Uterus (tissue), 4 donors: ENCODE results near the gene IKZF4. TPM values are rescaled to one million over a fixed set of nuclear protein-coding genes. Genes with fewer than 3 reads are reported as not detected.

Experiments used
- DNase-seq, 2 donors: peaks; one replicate each; pipeline ENCODE4 v3.0.0-alpha.2; 2019 to 2020
- H3K27ac ChIP-seq, 2 donors: fragments of 200-600 bp; sonication (generic); 1 replicate in 1 of 2; 2 replicates in 1 of 2; pipeline ENCODE4 v1.5.1; 2016 to 2018
- H3K27me3 ChIP-seq, 2 donors: fragments of 200-600 bp; sonication (generic); one replicate each; pipeline ENCODE4 v1.5.1; 2018 to 2019; ENCODE audit warnings: control low read depth in 1 of 2
- H3K36me3 ChIP-seq, 2 donors: fragments of 200-600 bp; sonication (generic); one replicate each; pipeline ENCODE4 v1.5.1; 2019; ENCODE audit warnings: control low read depth in 1 of 2
- H3K4me1 ChIP-seq, 2 donors: fragments of 200-600 bp; sonication (generic); one replicate each; pipeline ENCODE4 v1.5.1; 2018 to 2019; ENCODE audit warnings: control low read depth in 1 of 2
- H3K4me3 ChIP-seq, 2 donors: fragments of 200-600 bp; sonication (generic); 1 replicate in 1 of 2; 2 replicates in 1 of 2; pipeline ENCODE4 v1.5.1; 2018 to 2019; ENCODE audit warnings: mild to moderate bottlenecking in 1 of 2
- H3K9me3 ChIP-seq, 2 donors: fragments of 200-600 bp; sonication (generic); one replicate each; pipeline ENCODE4 v1.5.1; 2019; ENCODE audit warnings: control low read depth in 1 of 2
- CTCF ChIP-seq, 4 experiments: fragments of 200-600 bp in 2 of 4; fragments of 450-650 bp in 2 of 4; sonication (generic) in 2 of 4; IDR thresholded peaks; one replicate each; pipeline ENCODE4 v1.5.1; 2016 to 2019; ENCODE audit warnings: antibody characterized with exemption in 4 of 4, mild to moderate bottlenecking in 2 of 4, moderate library complexity in 1 of 4
- POLR2A ChIP-seq, 2 donors: fragments of 450-650 bp; IDR thresholded peaks; one replicate each; pipeline ENCODE4 v1.6.1; 2016; ENCODE audit warnings: antibody characterized with exemption in 2 of 2, mild to moderate bottlenecking in 1 of 2, moderate library complexity in 1 of 2
- intact Hi-C: fragments of 100-400 bp; cut with DNase I; formaldehyde crosslinking; loops from one replicate; pipeline ENCODE4 v1.15.1; 2023; ENCODE audit warnings: low total_unique reads
- total RNA-seq, 4 donors: library from RNA; depleted of rRNA in 3 of 4; stranded (reverse); fragments of >200 nt in 3 of 4; gene quantifications; one replicate each; pipeline versions ENCODE4 v1.1.0 to v1.2.4, GENCODE V29; 2014 to 2023
- donor health status: DM: yes; HTN: yes; CAD: no.

IKZF4 gene
- total RNA-seq, 4 donors from 2014 or later: 4.4 to 19.4 (median 5.6) TPM; not detected in 1

GRCh38 chr12:56087220-56087619, 66.4 kb downstream of the IKZF4 start:
- no peaks in the 10 kb centered on the region for H3K4me1 ChIP-seq
- H3K27me3 ChIP-seq: no peaks in the 10 kb centered on the region
- no peak for DNase-seq
- TF ChIP-seq CTCF (IDR thresholded peaks at IDR 0.05) (no peak), POLR2A (IDR thresholded peaks at IDR 0.05) (no peak)
- no peak overlapping the region for H3K27ac ChIP-seq
- intact Hi-C loops: no loop called here
- no peak overlapping the region for H3K4me3 ChIP-seq
- H3K9me3 ChIP-seq: no peaks in the 10 kb centered on the region
- H3K36me3 ChIP-seq: no peaks in the 10 kb centered on the region

Other genes with a start within 250 kb of the IKZF4 start
- gene SARNP, start 203.3 kb upstream of the IKZF4 start, total RNA-seq: 100 to 1,000 TPM in 1 of 4 donors, 10 to 100 TPM in 3; 45.9 to 106 (median 66.6) TPM
- 10 to 100 TPM in 1 of 4 donors, 1 to 10 TPM in 3; 1.3 to 38.6 (median 7.5) TPM for gene ORMDL2, start 203.0 kb upstream of the IKZF4 start, total RNA-seq
- 100 to 1,000 TPM in 1 of 4 donors, 10 to 100 TPM in 2, 1 to 10 TPM in 1; 4.1 to 100 (median 40.2) TPM for gene DNAJC14, start 191.5 kb upstream of the IKZF4 start, total RNA-seq
- gene MMP19, start 178.1 kb upstream of the IKZF4 start, total RNA-seq: 10 to 100 TPM in 2 of 4 donors, 1 to 10 TPM in 2; 5.6 to 36.6 (median 11.4) TPM
- 10 to 100 TPM in 3 of 4 donors, 1 to 10 TPM in 1; 8.2 to 26.8 (median 21.9) TPM for gene PYM1, start 93.1 kb upstream of the IKZF4 start, total RNA-seq
- 100 to 1,000 TPM in 1 of 4 donors, 10 to 100 TPM in 3; 24.0 to 183 (median 55.1) TPM for gene DGKA, start 89.9 kb upstream of the IKZF4 start, total RNA-seq
- gene PMEL, start 55.0 kb upstream of the IKZF4 start, total RNA-seq: 1 to 10 TPM in 2 of 4 donors, under 1 TPM in 1, not detected in 1; 0.26 to 3.6 (median 2.9) TPM
- gene CDK2, start 54.2 kb upstream of the IKZF4 start, total RNA-seq: 10 to 100 TPM; 19.0 to 35.6 (median 28.7) TPM
- 100 to 1,000 TPM in 1 of 4 donors, 10 to 100 TPM in 3; 49.4 to 128 (median 67.2) TPM for gene RAB5B, start 47.0 kb upstream of the IKZF4 start, total RNA-seq
- 10 to 100 TPM in 3 of 4 donors, 1 to 10 TPM in 1; 5.1 to 35.5 (median 26.7) TPM for gene SUOX, start 23.8 kb upstream of the IKZF4 start, total RNA-seq
- 1,000 to 10,000 TPM in 1 of 4 donors, 100 to 1,000 TPM in 1, 10 to 100 TPM in 2; 35.4 to 1,129 (median 240) TPM for gene RPS26, start 20.9 kb downstream of the IKZF4 start, total RNA-seq
- gene ERBB3, start 59.1 kb downstream of the IKZF4 start, total RNA-seq: 10 to 100 TPM in 1 of 4 donors, 1 to 10 TPM in 2, under 1 TPM in 1; 0.77 to 29.0 (median 6.5) TPM
- 100 to 1,000 TPM in 1 of 4 donors, 10 to 100 TPM in 3; 64.4 to 120 (median 81.0) TPM for gene PA2G4, start 83.5 kb downstream of the IKZF4 start, total RNA-seq
- gene RPL41, start 95.6 kb downstream of the IKZF4 start, total RNA-seq: 1,000 to 10,000 TPM; 1,022 to 4,789 (median 2,600) TPM
- gene ZC3H10, start 97.2 kb downstream of the IKZF4 start, total RNA-seq: 1 to 10 TPM; 1.3 to 9.8 (median 4.2) TPM
- gene ESYT1, start 107.2 kb downstream of the IKZF4 start, total RNA-seq: 100 to 1,000 TPM in 3 of 4 donors, 10 to 100 TPM in 1; 98.4 to 203 (median 134) TPM
- gene MYL6B, start 131.5 kb downstream of the IKZF4 start, total RNA-seq: 10 to 100 TPM in 3 of 4 donors, 1 to 10 TPM in 1; 6.7 to 57.5 (median 27.0) TPM
- 1,000 to 10,000 TPM; 1,103 to 4,858 (median 2,577) TPM for gene MYL6, start 137.3 kb downstream of the IKZF4 start, total RNA-seq
- 100 to 1,000 TPM in 1 of 4 donors, 10 to 100 TPM in 3; 63.2 to 214 (median 81.0) TPM for gene SMARCC2, start 168.4 kb downstream of the IKZF4 start, total RNA-seq
- 10 to 100 TPM; 40.3 to 84.8 (median 58.0) TPM for gene RNF41, start 200.9 kb downstream of the IKZF4 start, total RNA-seq
- gene NABP2, start 203.3 kb downstream of the IKZF4 start, total RNA-seq: 10 to 100 TPM in 2 of 4 donors, 1 to 10 TPM in 2; 5.0 to 28.4 (median 12.2) TPM
- gene SLC39A5, start 209.0 kb downstream of the IKZF4 start, total RNA-seq: 1 to 10 TPM in 1 of 4 donors, under 1 TPM in 2, not detected in 1; 0.29 to 1.8 (median 0.52) TPM
- gene ANKRD52, start 237.3 kb downstream of the IKZF4 start, total RNA-seq: 10 to 100 TPM in 2 of 4 donors, 1 to 10 TPM in 1, under 1 TPM in 1; 0.88 to 35.4 (median 15.5) TPM
- gene COQ10A, start 245.9 kb downstream of the IKZF4 start, total RNA-seq: 10 to 100 TPM in 3 of 4 donors, 1 to 10 TPM in 1; 2.1 to 28.9 (median 15.2) TPM